ENCODE data around the gene THAP10. TPM values are rescaled to one million over a fixed set of nuclear protein-coding genes. Genes with fewer than 3 reads are reported as not detected.
A peak's percentile ranks its signal among the peaks of the same experiment; 100 is the strongest.

The THAP10 gene
- total and polyA plus RNA-seq, 7 donors = 0.48 to 2.4 (median 1.2) TPM

DNA sequence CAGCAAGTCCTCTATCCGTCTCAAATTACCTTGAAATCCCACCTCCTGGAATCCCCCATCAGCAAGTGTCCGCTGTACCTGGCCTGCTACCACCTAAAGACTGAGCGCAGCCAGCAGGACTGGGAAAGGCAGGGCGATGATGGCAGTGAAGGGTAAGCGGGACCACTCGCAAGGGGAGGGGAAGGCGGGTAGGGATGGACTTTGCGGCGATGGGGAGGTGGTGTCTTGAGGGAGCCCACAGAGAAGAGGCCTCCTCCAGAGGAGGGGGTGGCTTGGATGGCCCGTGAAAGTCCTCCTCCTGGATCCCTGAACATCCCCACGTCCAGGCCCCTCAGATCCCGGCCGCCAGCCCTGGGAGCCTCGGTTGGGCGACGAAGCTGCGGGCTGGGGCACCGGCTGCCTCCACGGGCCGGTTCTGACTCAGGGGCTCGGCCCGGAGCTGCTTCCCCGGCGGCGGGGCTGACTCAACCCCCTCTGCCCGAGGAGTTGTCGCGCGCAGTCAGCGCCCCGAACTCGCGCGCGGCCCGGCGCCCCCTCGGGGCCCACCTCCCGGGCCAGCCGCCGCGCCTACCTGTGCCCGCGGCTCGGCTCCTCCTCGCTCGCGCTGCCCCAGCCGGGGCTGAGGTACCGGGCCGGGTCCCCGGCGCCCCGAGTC is 38.8 kb downstream of the THAP10 start:
- ATAC-seq (peak; percentile 34 to 48 (median 46)), DNase-seq (peak; percentile 49 to 63)
- no peaks in the 10 kb centered on the region for H3K4me1 ChIP-seq
- TF ChIP-seq, protein P1, sequence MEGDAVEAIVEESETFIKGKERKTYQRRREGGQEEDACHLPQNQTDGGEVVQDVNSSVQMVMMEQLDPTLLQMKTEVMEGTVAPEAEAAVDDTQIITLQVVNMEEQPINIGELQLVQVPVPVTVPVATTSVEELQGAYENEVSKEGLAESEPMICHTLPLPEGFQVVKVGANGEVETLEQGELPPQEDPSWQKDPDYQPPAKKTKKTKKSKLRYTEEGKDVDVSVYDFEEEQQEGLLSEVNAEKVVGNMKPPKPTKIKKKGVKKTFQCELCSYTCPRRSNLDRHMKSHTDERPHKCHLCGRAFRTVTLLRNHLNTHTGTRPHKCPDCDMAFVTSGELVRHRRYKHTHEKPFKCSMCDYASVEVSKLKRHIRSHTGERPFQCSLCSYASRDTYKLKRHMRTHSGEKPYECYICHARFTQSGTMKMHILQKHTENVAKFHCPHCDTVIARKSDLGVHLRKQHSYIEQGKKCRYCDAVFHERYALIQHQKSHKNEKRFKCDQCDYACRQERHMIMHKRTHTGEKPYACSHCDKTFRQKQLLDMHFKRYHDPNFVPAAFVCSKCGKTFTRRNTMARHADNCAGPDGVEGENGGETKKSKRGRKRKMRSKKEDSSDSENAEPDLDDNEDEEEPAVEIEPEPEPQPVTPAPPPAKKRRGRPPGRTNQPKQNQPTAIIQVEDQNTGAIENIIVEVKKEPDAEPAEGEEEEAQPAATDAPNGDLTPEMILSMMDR (IDR thresholded peaks at IDR 0.05) = no peak
- peak overlapping the region; percentile 81 for H3K27ac ChIP-seq
- peak overlapping the region; percentile 81 for H3K4me3 ChIP-seq
- peaks cover 0 to 4% (median 0%) of the 10 kb centered on the region in 3 donors for H3K27me3 ChIP-seq (ENCODE audit: insufficient read depth in 3 of 3, low read length in 2 of 3)
- 4 to 17% (median 8%) methylated on average over 44 to 54 of the region's 54 CpGs for WGBS, 3 donors
- H3K36me3 ChIP-seq (ENCODE audit: insufficient read depth in 1 of 2, low read depth in 1 of 2) = no peaks in the 10 kb centered on the region
- no peaks in the 10 kb centered on the region for H3K9me3 ChIP-seq
- intact Hi-C loops (cut with DNase I) = no loop called here

DNA sequence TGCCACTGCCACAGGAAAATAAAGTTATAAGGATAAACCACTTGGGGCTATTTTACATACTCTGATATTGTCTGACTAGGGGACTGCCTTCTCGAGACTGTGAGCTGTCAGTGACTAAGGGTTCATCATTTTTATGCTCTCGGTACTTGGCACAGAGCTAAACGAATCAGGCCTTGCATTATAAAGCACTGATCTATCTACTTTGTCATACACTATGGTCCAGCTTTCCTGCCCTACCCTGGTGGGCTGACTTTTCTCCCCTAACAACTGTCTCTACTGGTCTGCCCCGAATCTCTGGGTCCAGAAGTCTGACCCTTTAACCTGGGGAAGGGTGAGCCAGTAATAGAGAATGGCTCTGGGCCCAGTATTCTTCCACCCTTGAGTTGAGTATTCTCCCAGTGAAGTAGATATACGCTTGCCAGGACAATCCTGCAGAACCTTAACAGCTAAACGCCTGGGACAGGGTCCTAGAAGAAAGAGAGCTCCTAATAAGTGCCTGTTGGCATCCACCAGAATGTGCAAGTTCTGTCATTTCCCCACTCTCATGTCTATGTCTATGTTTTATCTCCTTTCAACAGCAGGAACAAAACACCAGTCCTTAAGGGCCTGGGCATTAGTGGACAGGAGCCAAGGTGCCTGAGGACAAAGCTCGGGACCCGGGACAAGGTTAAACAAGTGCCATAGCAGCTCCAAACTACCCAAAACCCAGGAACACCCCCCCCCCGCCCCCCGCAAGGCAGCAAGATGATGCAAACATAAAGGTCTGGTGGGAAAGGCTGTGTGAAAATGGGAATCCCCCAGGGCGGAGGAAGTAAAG is 39.5 kb downstream of the THAP10 start:
- peak overlapping the region; percentile 81 for H3K4me3 ChIP-seq
- peak overlapping the region; percentile 81 for H3K27ac ChIP-seq
- no peak for ATAC-seq
- DNase-seq = no peak
- H3K36me3 ChIP-seq (ENCODE audit: insufficient read depth in 1 of 2, low read depth in 1 of 2) = no peaks in the 10 kb centered on the region
- H3K9me3 ChIP-seq = no peaks in the 10 kb centered on the region
- WGBS, 3 donors = 57 to 64% (median 62%) methylated on average over 11 of the region's 11 CpGs
- TF ChIP-seq, protein P1 (IDR thresholded peaks at IDR 0.05) = no peak
- no peaks in the 10 kb centered on the region for H3K4me1 ChIP-seq
- intact Hi-C loops (cut with DNase I) = no loop called here
- H3K27me3 ChIP-seq (ENCODE audit: insufficient read depth in 3 of 3, low read length in 2 of 3) = peaks cover 0 to 4% (median 0%) of the 10 kb centered on the region in 3 donors

DNA sequence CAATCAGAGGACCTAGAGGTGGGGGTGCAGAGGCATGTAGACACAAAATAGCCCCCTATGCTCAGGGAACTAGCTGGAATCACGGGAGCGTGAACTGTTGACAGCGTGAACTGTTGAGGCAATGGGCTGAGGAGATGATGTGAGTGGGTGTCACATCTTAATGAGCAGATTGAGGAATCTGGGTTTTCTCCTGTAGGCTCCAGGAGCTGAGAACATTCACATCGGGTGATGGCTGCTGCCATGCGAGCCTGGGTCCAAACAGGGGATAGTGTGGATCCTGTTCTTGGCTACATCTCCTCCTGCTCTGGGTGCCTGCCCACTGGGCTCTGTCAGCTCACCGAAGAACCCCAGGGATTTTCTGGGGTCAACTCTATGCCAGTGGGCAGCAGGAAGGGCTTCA is 40.3 kb downstream of the THAP10 start:
- no peak for ATAC-seq
- WGBS, 3 donors = 78 to 87% (median 81%) methylated on average over 6 of the region's 6 CpGs
- Histone ChIP-seq H3K4me3 (peak overlapping the region; percentile 81), H3K27me3 (ENCODE audit: insufficient read depth in 3 of 3, low read length in 2 of 3) (peaks cover 0 to 4% (median 0%) of the 10 kb centered on the region in 3 donors), H3K9me3 (no peaks in the 10 kb centered on the region), H3K4me1 (no peaks in the 10 kb centered on the region), H3K36me3 (ENCODE audit: insufficient read depth in 1 of 2, low read depth in 1 of 2) (no peaks in the 10 kb centered on the region), H3K27ac (no peak overlapping the region)
- no peak for DNase-seq
- TF ChIP-seq, protein P1 (IDR thresholded peaks at IDR 0.05) = no peak
- intact Hi-C loops (cut with DNase I) = no loop called here

DNA sequence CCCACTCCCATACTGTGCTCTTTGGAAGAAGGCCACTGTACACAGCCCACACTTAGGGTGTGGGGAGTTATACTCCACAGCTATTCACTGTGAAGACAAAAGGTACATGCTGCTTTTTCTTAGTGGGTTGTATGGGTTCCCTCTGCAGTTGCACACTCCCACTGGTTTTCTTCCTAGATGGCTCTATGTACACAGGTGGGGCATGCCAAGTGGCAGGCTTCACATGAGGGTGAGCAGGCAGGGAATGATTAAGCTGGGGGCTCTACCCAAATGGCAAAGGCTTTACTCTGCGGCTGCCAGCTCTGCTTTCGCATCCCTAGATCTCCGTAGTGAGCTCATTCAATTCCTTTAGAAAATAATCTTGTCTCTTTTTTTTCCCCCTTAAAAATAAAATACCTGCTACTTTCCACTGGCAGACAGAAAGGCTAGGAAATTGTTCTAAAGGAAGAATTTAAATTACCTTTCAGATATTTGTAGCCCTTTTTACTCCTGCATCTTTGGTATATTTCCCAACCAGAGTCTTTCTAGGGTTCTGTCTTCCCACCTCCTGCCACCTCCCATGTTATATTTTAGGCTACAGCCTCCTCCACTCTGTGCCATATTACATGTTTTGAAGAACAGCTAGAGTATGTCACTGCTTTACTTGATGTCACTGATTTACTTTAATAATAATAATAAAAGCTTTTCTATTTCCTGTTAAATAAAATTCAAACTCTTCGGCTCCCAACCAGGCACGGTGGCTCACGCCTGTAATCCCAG is 46.5 kb downstream of the THAP10 start:
- no peaks in the 10 kb centered on the region for H3K9me3 ChIP-seq
- H3K27me3 ChIP-seq (ENCODE audit: insufficient read depth in 3 of 3, low read length in 2 of 3) = no peaks in the 10 kb centered on the region
- intact Hi-C loops (cut with DNase I) = no loop called here
- DNase-seq (no peak), ATAC-seq (no peak)
- no peak overlapping the region for H3K27ac ChIP-seq
- H3K36me3 ChIP-seq (ENCODE audit: insufficient read depth in 1 of 2, low read depth in 1 of 2) = no peaks in the 10 kb centered on the region
- H3K4me3 ChIP-seq = no peak overlapping the region
- H3K4me1 ChIP-seq = no peaks in the 10 kb centered on the region
- 95 to 97% (median 96%) methylated on average over 6 of the region's 6 CpGs for WGBS, 3 donors
- TF ChIP-seq, protein P1 (IDR thresholded peaks at IDR 0.05) = no peak

Measured in psoas muscle (tissue), 8 donors.